ENCODE measurements around the gene PPP6R2.

DNA sequence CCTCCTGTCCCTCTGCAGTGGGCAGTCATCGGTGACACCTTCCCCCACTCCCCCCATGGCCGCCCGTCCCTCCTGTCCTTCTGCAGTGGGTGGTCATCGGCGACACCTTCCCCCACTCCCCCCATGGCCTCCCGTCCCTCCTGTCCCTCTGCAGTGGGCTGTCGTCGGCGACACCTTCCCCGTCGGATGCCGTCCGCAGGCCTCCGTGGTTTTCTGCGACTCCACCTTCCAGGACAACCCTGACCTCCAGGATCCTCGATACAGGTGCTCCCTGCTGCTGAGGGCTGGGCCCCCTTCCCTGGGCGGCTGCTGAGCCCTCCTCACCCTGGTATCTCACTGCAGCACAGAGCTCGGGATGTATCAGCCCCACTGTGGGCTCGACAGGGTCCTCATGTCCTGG is 145.8 kb downstream of the PPP6R2 start:
- no peak for TF ChIP-seq POLR2A (IDR thresholded peaks at IDR 0.05; ENCODE audit: extremely low read depth, insufficient read length)
- TF ChIP-seq CTCF (IDR thresholded peaks at IDR 0.05; ENCODE audit: low read depth, low read length): no peak
- TF ChIP-seq MAX (IDR thresholded peaks at IDR 0.05; ENCODE audit: low read depth, low read length): no peak

Data from NB4 (cell line).